ENCODE measurements around the gene GLB1L3.

- TF ChIP-seq, protein P1, sequence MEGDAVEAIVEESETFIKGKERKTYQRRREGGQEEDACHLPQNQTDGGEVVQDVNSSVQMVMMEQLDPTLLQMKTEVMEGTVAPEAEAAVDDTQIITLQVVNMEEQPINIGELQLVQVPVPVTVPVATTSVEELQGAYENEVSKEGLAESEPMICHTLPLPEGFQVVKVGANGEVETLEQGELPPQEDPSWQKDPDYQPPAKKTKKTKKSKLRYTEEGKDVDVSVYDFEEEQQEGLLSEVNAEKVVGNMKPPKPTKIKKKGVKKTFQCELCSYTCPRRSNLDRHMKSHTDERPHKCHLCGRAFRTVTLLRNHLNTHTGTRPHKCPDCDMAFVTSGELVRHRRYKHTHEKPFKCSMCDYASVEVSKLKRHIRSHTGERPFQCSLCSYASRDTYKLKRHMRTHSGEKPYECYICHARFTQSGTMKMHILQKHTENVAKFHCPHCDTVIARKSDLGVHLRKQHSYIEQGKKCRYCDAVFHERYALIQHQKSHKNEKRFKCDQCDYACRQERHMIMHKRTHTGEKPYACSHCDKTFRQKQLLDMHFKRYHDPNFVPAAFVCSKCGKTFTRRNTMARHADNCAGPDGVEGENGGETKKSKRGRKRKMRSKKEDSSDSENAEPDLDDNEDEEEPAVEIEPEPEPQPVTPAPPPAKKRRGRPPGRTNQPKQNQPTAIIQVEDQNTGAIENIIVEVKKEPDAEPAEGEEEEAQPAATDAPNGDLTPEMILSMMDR (IDR thresholded peaks at IDR 0.05): no peak
- TF ChIP-seq POLR2A (IDR thresholded peaks at IDR 0.05): no peak
Observed at GRCh38 chr11:134313821-134314607, 37.8 kb downstream of the GLB1L3 start.

All from heart left ventricle (tissue), 13 donors.